Measurements from ENCODE around the gene CEP170B. TPM values are rescaled to one million over a fixed set of nuclear protein-coding genes. Genes with fewer than 3 reads are reported as not detected.

The CEP170B gene
- total and polyA plus RNA-seq, 2 of the 13 experiments (the other 11 are each of a cell fraction or from before 2014, with no cell fraction given): 4.3 to 8.8 TPM

- H3K27me3 ChIP-seq (ENCODE audit: control insufficient read depth in 1 of 2, insufficient read depth in 2 of 2, low read length in 2 of 2): peaks cover 15 to 54% of the 10 kb centered on the region in 2 experiments; a peak in 4 of 5 replicates
- no peaks in the 10 kb centered on the region for H3K4me1 ChIP-seq (ENCODE audit: insufficient read depth, low read length)
- H4K20me1 ChIP-seq (ENCODE audit: insufficient read depth, low read length): no peaks in the 10 kb centered on the region
- ChIA-PET POLR2A (no interaction called here), CTCF (ENCODE audit: low intra/inter-chr PET ratio, low total read pairs) (no interaction called here)
- TF ChIP-seq ZZZ3 (CRISPR knock-in tag; IDR thresholded peaks at IDR 0.05; ENCODE audit: borderline replicate concordance) (no peak), IKZF5 (CRISPR knock-in tag; IDR thresholded peaks at IDR 0.05) (no peak), ELF4 (CRISPR knock-in tag; IDR thresholded peaks at IDR 0.05; ENCODE audit: borderline replicate concordance) (no peak), ZBTB14 (CRISPR knock-in tag; IDR thresholded peaks at IDR 0.05) (no peak), GLMP (CRISPR knock-in tag; IDR thresholded peaks at IDR 0.05; ENCODE audit: borderline replicate concordance) (no peak), HES4 (CRISPR knock-in tag; IDR thresholded peaks at IDR 0.05; ENCODE audit: borderline replicate concordance) (no peak), ZC3H13 (CRISPR knock-in tag; IDR thresholded peaks at IDR 0.05) (no peak), STAT5B (CRISPR knock-in tag; IDR thresholded peaks at IDR 0.05) (no peak), ZNF160 (CRISPR knock-in tag; IDR thresholded peaks at IDR 0.05) (no peak)
- no TSS peak for BruUV-seq (replicated peaks)
- ATAC-seq: no peak
- no peaks in the 10 kb centered on the region for H3K36me3 ChIP-seq (replicated peaks in 1 of 2; ENCODE audit: control insufficient read depth in 1 of 2, insufficient read depth in 2 of 2, low read length in 2 of 2)
- WGBS (ENCODE audit: low lambda C conversion rate): no CpG with 5 or more reads among the region's 10 CpGs
- H3K4me2 ChIP-seq (ENCODE audit: low read depth, low read length): no peak overlapping the region
- DNase-seq (ENCODE audit: low spot score): no peak
- H3K9me3 ChIP-seq (ENCODE audit: low read length): no peaks in the 10 kb centered on the region
- intact Hi-C loops (cut with micrococcal nuclease; ENCODE audit: unreplicated experiment): no loop called here
- H3K9ac ChIP-seq (ENCODE audit: insufficient read depth, low read depth, low read length): no peak overlapping the region
- no peak overlapping the region for H3K4me3 ChIP-seq (replicated peaks in 1 of 3; ENCODE audit: insufficient read depth in 1 of 3, low read depth in 2 of 3, low read length in 3 of 3)
- no peaks in the 10 kb centered on the region for H3K79me2 ChIP-seq (ENCODE audit: insufficient read depth, low read length)
- no peak overlapping the region for H3K27ac ChIP-seq (ENCODE audit: extremely low read length, insufficient read depth, low read length)
- FAIRE-seq: no peak
- in situ Hi-C loops (cut with HindIII; ENCODE audit: extremely low pct_ligation_motif_present, low pct_unique_long_range_greater_than_20kb): no loop called here
- H2AFZ ChIP-seq (ENCODE audit: low read length): no peak overlapping the region
These were observed 60.3 kb downstream of the CEP170B start for GRCh38 chr14:104925214-104925854.
